ENCODE results near the gene HSD17B12.

The HSD17B12 gene

GRCh38 chr11:43746670-43747069, 66.1 kb downstream of the HSD17B12 start:
- TF ChIP-seq TCF4 (CRISPR knock-in tag; IDR thresholded peaks at IDR 0.05; ENCODE audit: borderline replicate concordance) (no peak), RARB (CRISPR knock-in tag; IDR thresholded peaks at IDR 0.05) (no peak), ZNF565 (CRISPR knock-in tag; conservative IDR thresholded peaks at IDR 0.05; ENCODE audit: low read depth) (no peak), OSR1 (CRISPR knock-in tag; IDR thresholded peaks at IDR 0.05) (no peak), TOX (CRISPR knock-in tag; IDR thresholded peaks at IDR 0.05; ENCODE audit: borderline replicate concordance) (no peak), ZNF70 (CRISPR knock-in tag; IDR thresholded peaks at IDR 0.05) (no peak), CREB5 (CRISPR knock-in tag; IDR thresholded peaks at IDR 0.05; ENCODE audit: low read depth) (no peak), PPARA (CRISPR knock-in tag; IDR thresholded peaks at IDR 0.05; ENCODE audit: borderline replicate concordance) (no peak), PATZ1 (CRISPR knock-in tag; IDR thresholded peaks at IDR 0.05; ENCODE audit: borderline replicate concordance) (no peak), ARNTL (CRISPR knock-in tag; IDR thresholded peaks at IDR 0.05; ENCODE audit: borderline replicate concordance, low read depth) (no peak), ZFP3 (CRISPR knock-in tag; IDR thresholded peaks at IDR 0.05) (no peak), ESRRG (CRISPR knock-in tag; IDR thresholded peaks at IDR 0.05) (no peak), ZNF8 (CRISPR knock-in tag; IDR thresholded peaks at IDR 0.05) (no peak), BACH2 (CRISPR knock-in tag; IDR thresholded peaks at IDR 0.05; ENCODE audit: borderline replicate concordance) (no peak), ISL1 (CRISPR knock-in tag; IDR thresholded peaks at IDR 0.05) (no peak)
- TF ChIP-seq, protein P1, sequence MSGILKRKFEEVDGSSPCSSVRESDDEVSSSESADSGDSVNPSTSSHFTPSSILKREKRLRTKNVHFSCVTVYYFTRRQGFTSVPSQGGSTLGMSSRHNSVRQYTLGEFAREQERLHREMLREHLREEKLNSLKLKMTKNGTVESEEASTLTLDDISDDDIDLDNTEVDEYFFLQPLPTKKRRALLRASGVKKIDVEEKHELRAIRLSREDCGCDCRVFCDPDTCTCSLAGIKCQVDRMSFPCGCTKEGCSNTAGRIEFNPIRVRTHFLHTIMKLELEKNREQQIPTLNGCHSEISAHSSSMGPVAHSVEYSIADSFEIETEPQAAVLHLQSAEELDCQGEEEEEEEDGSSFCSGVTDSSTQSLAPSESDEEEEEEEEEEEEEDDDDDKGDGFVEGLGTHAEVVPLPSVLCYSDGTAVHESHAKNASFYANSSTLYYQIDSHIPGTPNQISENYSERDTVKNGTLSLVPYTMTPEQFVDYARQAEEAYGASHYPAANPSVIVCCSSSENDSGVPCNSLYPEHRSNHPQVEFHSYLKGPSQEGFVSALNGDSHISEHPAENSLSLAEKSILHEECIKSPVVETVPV (CRISPR knock-in tag; IDR thresholded peaks at IDR 0.05): no peak
- TF ChIP-seq, protein P2, sequence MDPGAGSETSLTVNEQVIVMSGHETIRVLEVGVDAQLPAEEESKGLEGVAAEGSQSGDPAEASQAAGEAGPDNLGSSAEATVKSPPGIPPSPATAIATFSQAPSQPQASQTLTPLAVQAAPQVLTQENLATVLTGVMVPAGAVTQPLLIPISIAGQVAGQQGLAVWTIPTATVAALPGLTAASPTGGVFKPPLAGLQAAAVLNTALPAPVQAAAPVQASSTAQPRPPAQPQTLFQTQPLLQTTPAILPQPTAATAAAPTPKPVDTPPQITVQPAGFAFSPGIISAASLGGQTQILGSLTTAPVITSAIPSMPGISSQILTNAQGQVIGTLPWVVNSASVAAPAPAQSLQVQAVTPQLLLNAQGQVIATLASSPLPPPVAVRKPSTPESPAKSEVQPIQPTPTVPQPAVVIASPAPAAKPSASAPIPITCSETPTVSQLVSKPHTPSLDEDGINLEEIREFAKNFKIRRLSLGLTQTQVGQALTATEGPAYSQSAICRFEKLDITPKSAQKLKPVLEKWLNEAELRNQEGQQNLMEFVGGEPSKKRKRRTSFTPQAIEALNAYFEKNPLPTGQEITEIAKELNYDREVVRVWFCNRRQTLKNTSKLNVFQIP (CRISPR knock-in tag; IDR thresholded peaks at IDR 0.05; ENCODE audit: borderline replicate concordance, low read depth): no peak
- no peak for ATAC-seq

GRCh38 chr11:43747130-43747802, 66.7 kb downstream of the HSD17B12 start:
- no peak for ATAC-seq
- no peak for TF ChIP-seq SNAI2 (CRISPR knock-in tag; IDR thresholded peaks at IDR 0.05)
- no peak for TF ChIP-seq ZNF8 (CRISPR knock-in tag; IDR thresholded peaks at IDR 0.05)
- TF ChIP-seq, protein P2 (CRISPR knock-in tag; IDR thresholded peaks at IDR 0.05; ENCODE audit: borderline replicate concordance, low read depth): no peak
- no peak for TF ChIP-seq GLIS3 (CRISPR knock-in tag; IDR thresholded peaks at IDR 0.05)

DNA sequence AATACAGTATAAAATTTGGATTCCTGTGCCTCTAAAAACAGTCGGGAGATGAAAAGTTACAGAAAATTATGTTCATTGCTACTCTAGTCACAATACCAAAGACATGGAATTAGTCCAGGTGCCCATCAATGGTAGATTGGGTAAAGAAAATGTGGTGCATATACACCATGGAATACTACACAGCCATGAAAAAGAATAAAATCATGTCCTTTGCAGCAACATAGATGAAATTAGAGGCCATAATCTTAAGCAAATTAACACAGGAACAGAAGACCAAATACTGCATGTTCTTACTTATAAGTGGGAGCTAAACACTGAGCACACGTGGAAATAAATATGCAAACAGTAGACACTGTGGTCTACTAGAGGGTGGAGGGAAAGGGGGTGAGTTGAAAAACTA, 67.6 kb downstream of the HSD17B12 start:
- TF ChIP-seq CSDC2 (CRISPR knock-in tag; IDR thresholded peaks at IDR 0.05) (no peak), RARB (CRISPR knock-in tag; IDR thresholded peaks at IDR 0.05) (no peak)
- no peak for ATAC-seq

- TF ChIP-seq RARB (CRISPR knock-in tag; IDR thresholded peaks at IDR 0.05) (no peak), ZFP3 (CRISPR knock-in tag; IDR thresholded peaks at IDR 0.05) (no peak), ZNF70 (CRISPR knock-in tag; IDR thresholded peaks at IDR 0.05) (no peak), PPARA (CRISPR knock-in tag; IDR thresholded peaks at IDR 0.05; ENCODE audit: borderline replicate concordance) (no peak), CREB5 (CRISPR knock-in tag; IDR thresholded peaks at IDR 0.05; ENCODE audit: low read depth) (no peak), ZNF565 (CRISPR knock-in tag; conservative IDR thresholded peaks at IDR 0.05; ENCODE audit: low read depth) (no peak)
- TF ChIP-seq, protein P1 (CRISPR knock-in tag; IDR thresholded peaks at IDR 0.05): no peak
- no peak for ATAC-seq
Observed at GRCh38 chr11:43751726-43752125, 71.2 kb downstream of the HSD17B12 start.
